ENCODE results near the gene CST7.

GRCh38 chr20:24970754-24971153, 21.7 kb downstream of the CST7 start:
- TF ChIP-seq POLR2AphosphoS5 (IDR thresholded peaks at IDR 0.05) (no peak), MXI1 (conservative IDR thresholded peaks at IDR 0.05; ENCODE audit: poor library complexity, severe bottlenecking) (no peak), CTCF (IDR thresholded peaks at IDR 0.05; ENCODE audit: poor library complexity, severe bottlenecking) (no peak), TAF1 (IDR thresholded peaks at IDR 0.05; ENCODE audit: low read depth) (no peak), REST (IDR thresholded peaks at IDR 0.05; ENCODE audit: borderline replicate concordance) (no peak), EP300 (conservative IDR thresholded peaks at IDR 0.05; ENCODE audit: poor library complexity, severe bottlenecking) (no peak), RAD21 (conservative IDR thresholded peaks at IDR 0.05) (no peak)
